Natural killer cell (primary cell): Measurements from ENCODE around the gene C2CD4D. TPM values are rescaled to one million over a fixed set of nuclear protein-coding genes. Genes with fewer than 3 reads are reported as not detected.

ENCODE experiments used
- ATAC-seq, 3 donors: fragments of 150-1000 bp in 2 of 3; fragments of 200-7000 bp in 1 of 3; cut with Tn5 transposase; 1 replicate in 1 of 3; 2 replicates in 2 of 3; pipeline ENCODE4 v1.10.0; 2021; ENCODE audit warnings: mild to moderate bottlenecking in 2 of 3, moderate library complexity in 2 of 3
- DNase-seq, 2 donors: peaks; one replicate each; pipeline versions ENCODE4 v3.0.0 to v3.0.0-alpha.2; 2013 to 2021; ENCODE audit warnings: mixed read lengths in 1 of 2
- H3K27ac ChIP-seq: one replicate; pipeline ENCODE4 v1.5.1; 2013; ENCODE audit warnings: mild to moderate bottlenecking, low read length
- H3K27me3 ChIP-seq: one replicate; pipeline ENCODE4 v1.6.1; 2013; ENCODE audit warnings: low read length; ENCODE audit not compliant: control insufficient read depth, insufficient read depth
- H3K36me3 ChIP-seq: one replicate; pipeline ENCODE4 v1.6.1; 2013; ENCODE audit warnings: low read length; ENCODE audit not compliant: control insufficient read depth, insufficient read depth
- H3K4me1 ChIP-seq: one replicate; pipeline ENCODE4 v1.6.1; 2013; ENCODE audit warnings: low read length; ENCODE audit not compliant: control insufficient read depth, insufficient read depth
- H3K4me3 ChIP-seq: one replicate; pipeline ENCODE4 v1.5.1; 2013; ENCODE audit warnings: low read length
- H3K9me3 ChIP-seq: one replicate; pipeline ENCODE4 v1.6.1; 2013; ENCODE audit warnings: low read length; ENCODE audit not compliant: control insufficient read depth, insufficient read depth
- H3K27ac Mint-ChIP-seq, 2 donors: one replicate each; pipeline ENCODE4 v1.8.0; 2022; ENCODE audit warnings: mild to moderate bottlenecking in 2 of 2, mixed read lengths in 2 of 2, moderate library complexity in 1 of 2
- H3K27me3 Mint-ChIP-seq, 2 donors: one replicate each; pipeline ENCODE4 v1.8.0; 2022; ENCODE audit warnings: low read depth in 2 of 2, mixed read lengths in 2 of 2
- H3K36me3 Mint-ChIP-seq: one replicate; pipeline ENCODE4 v1.8.0; 2022; ENCODE audit warnings: mixed read lengths
- H3K4me1 Mint-ChIP-seq, 2 donors: one replicate each; pipeline ENCODE4 v1.8.0; 2022; ENCODE audit warnings: mixed read lengths in 2 of 2
- H3K4me3 Mint-ChIP-seq: one replicate; pipeline ENCODE4 v1.8.0; 2022; ENCODE audit warnings: mild to moderate bottlenecking, moderate library complexity, mixed read lengths
- H3K9me3 Mint-ChIP-seq, 2 donors: one replicate each; pipeline ENCODE4 v1.8.0; 2022; ENCODE audit warnings: mixed read lengths in 2 of 2
- WGBS: methylation state at CpG from one replicate; pipeline ENCODE4 v1.1.7; 2013; ENCODE audit warnings: missing lambda C conversion rate; ENCODE audit not compliant: insufficient coverage; 5-methylcytosine and 5-hydroxymethylcytosine counted together
- intact Hi-C: fragments of 100-400 bp; cut with micrococcal nuclease; formaldehyde crosslinking; loops from one replicate; pipeline ENCODE4 v1.14.2; 2022
- total RNA-seq, 4 donors: library from RNA; stranded (reverse); fragments of 120-200 nt in 1 of 4; gene quantifications; one replicate each; pipeline versions ENCODE4 v1.2.3 to v1.2.4, GENCODE V29; 2013 to 2022
- TF ChIP-seq, protein P1 (sequence below): fragments of 200-600 bp; IDR thresholded peaks from one replicate; pipeline ENCODE4 v1.8.0; 2022; ENCODE audit warnings: antibody characterized with exemption

C2CD4D gene
- total RNA-seq, 3 donors from 2014 or later (not counting 1 experiment from before 2014, with no cell fraction given) = 0.20 to 0.24 TPM; not detected in 1

- H3K9me3 ChIP-seq = no peaks in the 10 kb centered on the region
- H3K4me1 Mint-ChIP-seq = peaks cover 17 to 51% of the 10 kb centered on the region in 2 donors
- no peaks in the 10 kb centered on the region for H3K36me3 Mint-ChIP-seq
- no peak overlapping the region for H3K4me3 ChIP-seq
- TF ChIP-seq, protein P1, sequence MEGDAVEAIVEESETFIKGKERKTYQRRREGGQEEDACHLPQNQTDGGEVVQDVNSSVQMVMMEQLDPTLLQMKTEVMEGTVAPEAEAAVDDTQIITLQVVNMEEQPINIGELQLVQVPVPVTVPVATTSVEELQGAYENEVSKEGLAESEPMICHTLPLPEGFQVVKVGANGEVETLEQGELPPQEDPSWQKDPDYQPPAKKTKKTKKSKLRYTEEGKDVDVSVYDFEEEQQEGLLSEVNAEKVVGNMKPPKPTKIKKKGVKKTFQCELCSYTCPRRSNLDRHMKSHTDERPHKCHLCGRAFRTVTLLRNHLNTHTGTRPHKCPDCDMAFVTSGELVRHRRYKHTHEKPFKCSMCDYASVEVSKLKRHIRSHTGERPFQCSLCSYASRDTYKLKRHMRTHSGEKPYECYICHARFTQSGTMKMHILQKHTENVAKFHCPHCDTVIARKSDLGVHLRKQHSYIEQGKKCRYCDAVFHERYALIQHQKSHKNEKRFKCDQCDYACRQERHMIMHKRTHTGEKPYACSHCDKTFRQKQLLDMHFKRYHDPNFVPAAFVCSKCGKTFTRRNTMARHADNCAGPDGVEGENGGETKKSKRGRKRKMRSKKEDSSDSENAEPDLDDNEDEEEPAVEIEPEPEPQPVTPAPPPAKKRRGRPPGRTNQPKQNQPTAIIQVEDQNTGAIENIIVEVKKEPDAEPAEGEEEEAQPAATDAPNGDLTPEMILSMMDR = no peak
- no peak overlapping the region for H3K27ac Mint-ChIP-seq
- H3K4me1 ChIP-seq = peaks cover 69% of the 10 kb centered on the region
- no peaks in the 10 kb centered on the region for H3K9me3 Mint-ChIP-seq
- H3K36me3 ChIP-seq = no peaks in the 10 kb centered on the region
- H3K27me3 ChIP-seq = no peaks in the 10 kb centered on the region
- WGBS = 88% methylated on average over 4 of the region's 4 CpGs
- peak overlapping the region; percentile 49 for H3K27ac ChIP-seq
- DNase-seq (no peak), ATAC-seq (no peak)
- H3K27me3 Mint-ChIP-seq = peaks cover 0 to 8% of the 10 kb centered on the region in 2 donors
- intact Hi-C loops = no loop called here
- H3K4me3 Mint-ChIP-seq = no peak overlapping the region
Observed at GRCh38 chr1:151831256-151831591, 8.4 kb downstream of the C2CD4D start.

DNA sequence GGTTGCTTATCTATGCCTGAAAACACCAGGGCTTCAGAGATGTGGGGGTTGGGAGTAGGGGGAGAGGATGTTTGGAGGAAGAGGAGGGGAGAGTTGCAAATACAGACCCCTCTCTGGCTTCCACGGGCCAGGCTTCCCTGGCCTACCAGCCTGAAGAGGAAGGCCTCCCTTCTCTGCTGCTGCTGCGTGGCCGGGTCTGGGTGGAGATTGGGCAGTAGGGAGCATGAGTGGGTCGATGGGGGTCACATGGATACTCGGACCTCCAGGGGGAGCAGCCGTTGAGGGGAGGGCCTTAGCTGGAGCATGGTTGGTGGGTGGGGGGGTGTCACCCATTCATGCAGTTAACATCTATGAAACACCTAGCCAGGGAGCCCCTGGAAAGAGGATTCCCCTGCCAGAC is 9.6 kb downstream of the C2CD4D start:
- Mint-ChIP-seq H3K9me3 (no peaks in the 10 kb centered on the region), H3K4me3 (peak overlapping the region; percentile 53), H3K4me1 (peaks cover 17 to 52% of the 10 kb centered on the region in 2 donors), H3K27ac (peak overlapping the region in 1 of 2 donors; percentile 28), H3K36me3 (no peaks in the 10 kb centered on the region), H3K27me3 (peaks cover 0 to 8% of the 10 kb centered on the region in 2 donors)
- Histone ChIP-seq H3K4me3 (no peak overlapping the region), H3K9me3 (no peaks in the 10 kb centered on the region), H3K36me3 (no peaks in the 10 kb centered on the region), H3K27me3 (no peaks in the 10 kb centered on the region), H3K4me1 (peaks cover 73% of the 10 kb centered on the region), H3K27ac (peak overlapping the region; percentile 35)
- DNase-seq = no peak
- 55% methylated on average over 5 of the region's 6 CpGs for WGBS
- ATAC-seq = no peak
- intact Hi-C loops = no loop called here
- TF ChIP-seq, protein P1 = no peak

DNA sequence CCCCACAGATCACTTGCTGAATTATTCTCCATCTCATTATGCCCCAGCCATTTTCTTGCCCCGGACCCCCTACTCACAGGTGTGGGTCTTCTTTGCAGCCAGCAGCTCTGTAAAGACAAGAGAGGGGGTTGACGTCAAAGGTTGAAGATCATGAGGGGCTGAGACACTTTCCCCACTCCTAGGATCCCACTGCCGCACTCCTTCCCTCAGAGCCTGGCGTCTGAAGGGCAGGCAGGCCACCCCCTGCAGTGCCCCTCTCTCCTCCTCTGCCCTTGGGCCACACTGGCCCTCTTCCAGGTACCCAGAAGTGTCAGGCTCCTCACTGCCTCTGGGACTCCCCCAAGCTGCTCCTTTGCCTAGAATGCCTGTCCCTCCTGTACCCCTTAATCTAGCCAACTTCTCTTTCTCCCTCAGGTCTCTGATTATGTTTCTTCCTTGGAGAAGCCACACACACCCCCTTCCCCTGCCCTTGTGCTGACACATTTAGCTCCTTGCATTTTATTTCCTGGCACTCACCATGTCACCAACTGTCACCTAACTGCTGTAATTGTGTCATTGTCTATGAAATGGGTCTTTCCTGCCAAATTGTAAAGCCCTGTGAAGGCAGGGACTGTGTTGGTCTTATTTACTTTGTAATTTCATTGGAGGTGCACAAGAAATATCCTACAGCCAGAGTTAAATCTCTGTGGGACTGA is 10.1 kb downstream of the C2CD4D start:
- no peaks in the 10 kb centered on the region for H3K36me3 ChIP-seq
- Mint-ChIP-seq H3K4me3 (peak overlapping the region; percentile 53), H3K27ac (peak overlapping the region in 1 of 2 donors; percentile 28), H3K36me3 (no peaks in the 10 kb centered on the region), H3K9me3 (no peaks in the 10 kb centered on the region), H3K27me3 (peaks cover 0 to 8% of the 10 kb centered on the region in 2 donors), H3K4me1 (peaks cover 17 to 52% of the 10 kb centered on the region in 2 donors)
- TF ChIP-seq, protein P1 = no peak
- H3K9me3 ChIP-seq = no peaks in the 10 kb centered on the region
- DNase-seq (no peak), ATAC-seq (no peak)
- WGBS = 30% methylated on average over 4 of the region's 4 CpGs
- H3K4me3 ChIP-seq = no peak overlapping the region
- peaks cover 69% of the 10 kb centered on the region for H3K4me1 ChIP-seq
- H3K27ac ChIP-seq = peak overlapping the region; percentile 29
- H3K27me3 ChIP-seq = no peaks in the 10 kb centered on the region
- intact Hi-C loops = no loop called here

GRCh38 chr1:151828921-151829320 is 10.7 kb downstream of the C2CD4D start:
- Mint-ChIP-seq H3K4me1 (peaks cover 17 to 52% of the 10 kb centered on the region in 2 donors), H3K36me3 (no peaks in the 10 kb centered on the region), H3K27ac (peak overlapping the region in 1 of 2 donors; percentile 28), H3K27me3 (peaks cover 0 to 8% of the 10 kb centered on the region in 2 donors), H3K4me3 (peak overlapping the region; percentile 53), H3K9me3 (no peaks in the 10 kb centered on the region)
- Histone ChIP-seq H3K4me3 (no peak overlapping the region), H3K27ac (peak overlapping the region; percentile 29), H3K4me1 (peaks cover 63% of the 10 kb centered on the region), H3K9me3 (no peaks in the 10 kb centered on the region), H3K27me3 (no peaks in the 10 kb centered on the region), H3K36me3 (no peaks in the 10 kb centered on the region)
- TF ChIP-seq, protein P1 = no peak
- 4% methylated on average over 12 of the region's 12 CpGs for WGBS
- DNase-seq (peak in 1 of 2 donors; percentile 45), ATAC-seq (peak in 1 of 3 donors; percentile 17)
- intact Hi-C loops = no loop called here
